ENCODE measurements around the gene ATP6V0A4.
"Not testable (repeated sequence)": the region's sequence is repeated elsewhere in the genome, so short reads cannot be mapped to it uniquely, and the experiment has no call there.

The ATP6V0A4 gene

DNA sequence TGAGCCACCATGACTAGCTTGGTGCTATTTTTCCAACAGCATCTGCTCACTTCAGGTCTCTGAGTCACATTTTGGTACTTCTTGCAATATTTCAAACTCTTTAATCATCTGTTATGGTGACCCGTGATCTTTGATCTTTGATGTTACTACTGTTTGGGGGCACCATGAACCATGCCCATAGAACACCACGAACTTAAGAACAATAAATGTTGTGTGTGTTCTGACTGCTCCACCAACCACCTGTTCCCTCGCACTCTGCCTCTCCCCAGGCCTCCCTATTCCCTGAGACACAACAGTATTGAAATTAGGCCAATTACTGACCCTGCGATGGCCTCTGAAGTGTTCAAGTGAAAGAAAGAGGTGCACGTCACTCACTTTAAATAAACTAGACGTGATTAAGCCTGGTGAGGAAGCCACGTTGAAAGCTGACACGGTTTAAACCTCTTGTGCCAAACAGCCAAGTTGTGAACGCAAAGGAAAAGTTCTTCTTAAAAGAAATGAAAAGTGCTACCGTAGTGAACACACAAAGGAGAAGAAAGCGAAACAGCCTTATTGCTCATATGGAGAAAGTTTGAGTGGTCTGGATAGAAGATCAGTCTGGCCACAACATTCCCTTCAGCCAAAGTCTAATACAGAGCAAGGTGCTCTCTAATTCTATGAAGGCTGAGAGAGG lies 27.2 kb upstream of the ATP6V0A4 start:
- H3K9ac ChIP-seq (ENCODE audit: low read length), result no peak overlapping the region

GRCh38 chr7:138822867-138823535 lies 25.0 kb upstream of the ATP6V0A4 start:
- Histone ChIP-seq H3K27ac (ENCODE audit: low read depth, low read length) (no peak overlapping the region), H3K36me3 (ENCODE audit: control insufficient read depth, insufficient read depth, low read length) (no peaks in the 10 kb centered on the region), H3K9ac (ENCODE audit: low read length) (no peak overlapping the region), H3K4me1 (ENCODE audit: control insufficient read depth, insufficient read depth, low read length) (no peaks in the 10 kb centered on the region), H3K27me3 (ENCODE audit: control insufficient read depth, insufficient read depth, low read length) (no peaks in the 10 kb centered on the region), H3K4me3 (ENCODE audit: low read length) (no peak overlapping the region)

More for the DNA sequence above, 27.2 kb upstream of the ATP6V0A4 start:
- no peaks in the 10 kb centered on the region for H3K27me3 ChIP-seq (ENCODE audit: control insufficient read depth, insufficient read depth, low read length)
- no peak overlapping the region for H3K4me3 ChIP-seq (ENCODE audit: low read length)
- H3K4me1 ChIP-seq (ENCODE audit: control insufficient read depth, insufficient read depth, low read length), result no peaks in the 10 kb centered on the region
- H3K36me3 ChIP-seq (ENCODE audit: control insufficient read depth, insufficient read depth, low read length), result no peaks in the 10 kb centered on the region
- no peak overlapping the region for H3K27ac ChIP-seq (ENCODE audit: low read depth, low read length)

- Histone ChIP-seq H3K36me3 (ENCODE audit: control insufficient read depth, insufficient read depth, low read length) (no peaks in the 10 kb centered on the region), H3K27me3 (ENCODE audit: control insufficient read depth, insufficient read depth, low read length) (no peaks in the 10 kb centered on the region), H3K27ac (ENCODE audit: low read depth, low read length) (no peak overlapping the region), H3K4me3 (ENCODE audit: low read length) (no peak overlapping the region), H3K9ac (ENCODE audit: low read length) (no peak overlapping the region), H3K4me1 (ENCODE audit: control insufficient read depth, insufficient read depth, low read length) (no peaks in the 10 kb centered on the region)
Observed at GRCh38 chr7:138821912-138822311, 23.9 kb upstream of the ATP6V0A4 start.

DNA sequence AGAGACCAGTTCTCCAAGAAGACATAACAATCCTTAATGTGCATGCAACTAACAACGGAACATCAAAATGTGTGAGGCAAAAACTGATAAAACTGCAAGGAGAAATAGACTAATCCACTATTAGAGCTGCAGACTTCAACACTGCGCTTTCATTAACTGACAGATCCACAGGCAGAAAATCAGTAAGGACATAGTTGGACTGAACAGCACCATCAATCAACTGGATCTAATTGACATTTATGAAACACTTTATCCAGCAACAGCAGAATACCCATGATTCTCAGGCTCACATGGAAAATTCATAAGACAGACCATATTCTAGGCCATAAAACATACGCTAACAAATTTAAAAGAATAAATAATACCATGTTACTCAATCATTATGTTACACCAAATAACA lies 21.6 kb upstream of the ATP6V0A4 start:
- H3K4me3 ChIP-seq (ENCODE audit: low read length), result no peak overlapping the region
- H3K4me1 ChIP-seq (ENCODE audit: control insufficient read depth, insufficient read depth, low read length), result no peaks in the 10 kb centered on the region
- H3K9ac ChIP-seq (ENCODE audit: low read length), result no peak overlapping the region
- H3K27ac ChIP-seq (ENCODE audit: low read depth, low read length), result no peak overlapping the region
- H3K27me3 ChIP-seq (ENCODE audit: control insufficient read depth, insufficient read depth, low read length), result no peaks in the 10 kb centered on the region
- H3K36me3 ChIP-seq (ENCODE audit: control insufficient read depth, insufficient read depth, low read length), result no peaks in the 10 kb centered on the region

DNA sequence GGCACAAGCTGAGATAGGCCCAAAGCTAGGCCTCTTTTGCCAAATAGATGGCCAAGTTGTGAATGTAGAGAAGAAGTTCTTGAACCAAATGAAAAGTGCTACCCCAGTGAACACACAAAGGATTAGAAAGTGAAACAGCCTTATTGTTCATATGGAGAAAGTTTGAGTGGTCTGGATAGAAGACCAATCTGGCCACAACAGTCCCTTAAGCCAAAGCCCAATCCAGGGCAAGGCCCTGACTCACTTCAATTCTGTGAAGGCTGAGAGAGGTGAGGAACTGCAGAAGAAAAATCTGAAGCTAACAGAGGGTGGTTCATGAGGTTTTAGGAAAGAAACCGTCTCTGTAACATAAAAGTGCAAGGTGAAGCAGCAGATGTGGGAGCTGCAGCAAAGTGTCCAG lies 18.7 kb upstream of the ATP6V0A4 start:
- Histone ChIP-seq H3K9ac (ENCODE audit: low read length) (no peak overlapping the region), H3K4me1 (ENCODE audit: control insufficient read depth, insufficient read depth, low read length) (no peaks in the 10 kb centered on the region), H3K36me3 (ENCODE audit: control insufficient read depth, insufficient read depth, low read length) (no peaks in the 10 kb centered on the region), H3K4me3 (ENCODE audit: low read length) (no peak overlapping the region), H3K27ac (ENCODE audit: low read depth, low read length) (no peak overlapping the region), H3K27me3 (ENCODE audit: control insufficient read depth, insufficient read depth, low read length) (no peaks in the 10 kb centered on the region)

GRCh38 chr7:138814816-138815332 lies 16.9 kb upstream of the ATP6V0A4 start:
- Histone ChIP-seq H3K9ac (ENCODE audit: low read length) (no peak overlapping the region), H3K27me3 (ENCODE audit: control insufficient read depth, insufficient read depth, low read length) (no peaks in the 10 kb centered on the region), H3K4me3 (ENCODE audit: low read length) (no peak overlapping the region), H3K4me1 (ENCODE audit: control insufficient read depth, insufficient read depth, low read length) (no peaks in the 10 kb centered on the region), H3K27ac (ENCODE audit: low read depth, low read length) (no peak overlapping the region), H3K36me3 (ENCODE audit: control insufficient read depth, insufficient read depth, low read length) (no peaks in the 10 kb centered on the region)

GRCh38 chr7:138813945-138814344 lies 15.9 kb upstream of the ATP6V0A4 start:
- Histone ChIP-seq H3K36me3 (ENCODE audit: control insufficient read depth, insufficient read depth, low read length) (no peaks in the 10 kb centered on the region), H3K9ac (ENCODE audit: low read length) (no peak overlapping the region), H3K27me3 (ENCODE audit: control insufficient read depth, insufficient read depth, low read length) (no peaks in the 10 kb centered on the region), H3K4me1 (ENCODE audit: control insufficient read depth, insufficient read depth, low read length) (no peaks in the 10 kb centered on the region), H3K4me3 (ENCODE audit: low read length) (no peak overlapping the region), H3K27ac (ENCODE audit: low read depth, low read length) (no peak overlapping the region)

DNA sequence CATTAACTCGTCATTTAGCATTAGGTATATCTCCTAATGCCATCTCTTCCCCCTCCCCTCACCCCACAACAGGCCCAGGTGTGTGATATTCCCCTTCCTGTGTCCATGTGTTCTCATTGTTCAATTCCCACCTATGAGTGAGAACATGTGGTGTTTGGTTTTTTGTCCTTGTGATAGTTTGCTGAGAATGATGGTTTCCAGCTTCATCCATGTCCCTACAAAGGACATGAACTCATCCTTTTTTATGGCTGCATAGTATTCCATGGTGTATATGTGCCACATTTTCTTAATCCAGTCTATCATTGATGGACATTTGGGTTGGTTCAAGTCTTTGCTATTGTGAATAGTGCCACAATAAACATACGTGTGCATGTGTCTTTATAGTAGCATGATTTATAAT lies 13.3 kb upstream of the ATP6V0A4 start:
- not testable (repeated sequence) for H3K4me3 ChIP-seq (ENCODE audit: low read length); H3K9ac ChIP-seq (ENCODE audit: low read length); H3K27ac ChIP-seq (ENCODE audit: low read depth, low read length); H3K36me3 ChIP-seq (ENCODE audit: control insufficient read depth, insufficient read depth, low read length); H3K27me3 ChIP-seq (ENCODE audit: control insufficient read depth, insufficient read depth, low read length); H3K4me1 ChIP-seq (ENCODE audit: control insufficient read depth, insufficient read depth, low read length)

- Histone ChIP-seq H3K27ac (ENCODE audit: low read depth, low read length) (no peak overlapping the region), H3K4me1 (ENCODE audit: control insufficient read depth, insufficient read depth, low read length) (no peaks in the 10 kb centered on the region), H3K36me3 (ENCODE audit: control insufficient read depth, insufficient read depth, low read length) (no peaks in the 10 kb centered on the region), H3K27me3 (ENCODE audit: control insufficient read depth, insufficient read depth, low read length) (no peaks in the 10 kb centered on the region), H3K9ac (ENCODE audit: low read length) (no peak overlapping the region), H3K4me3 (ENCODE audit: low read length) (no peak overlapping the region)
Observed at GRCh38 chr7:138809346-138809745, 11.3 kb upstream of the ATP6V0A4 start.

DNA sequence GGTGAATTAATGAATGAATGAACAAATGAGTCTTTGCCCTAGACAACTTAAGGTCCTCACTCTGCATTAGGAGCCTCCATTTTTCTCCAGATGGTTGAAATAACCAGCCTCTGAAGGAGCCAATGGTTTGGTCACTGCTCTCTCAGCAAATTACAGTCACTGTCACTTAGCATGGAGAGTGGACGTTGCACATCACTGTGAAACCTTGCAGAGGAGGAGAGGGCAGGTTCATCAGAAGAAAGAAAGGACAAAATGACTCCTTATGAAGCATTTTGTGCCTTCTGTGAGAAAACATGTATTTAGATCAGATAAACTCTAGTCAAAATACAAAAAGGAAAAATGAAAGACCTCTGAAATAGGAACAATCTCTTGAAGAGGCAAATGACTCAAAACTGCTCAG lies 6.6 kb upstream of the ATP6V0A4 start:
- no peaks in the 10 kb centered on the region for H3K36me3 ChIP-seq (ENCODE audit: control insufficient read depth, insufficient read depth, low read length)
- H3K27ac ChIP-seq (ENCODE audit: low read depth, low read length), result no peak overlapping the region
- H3K27me3 ChIP-seq (ENCODE audit: control insufficient read depth, insufficient read depth, low read length), result no peaks in the 10 kb centered on the region
- H3K4me1 ChIP-seq (ENCODE audit: control insufficient read depth, insufficient read depth, low read length), result no peaks in the 10 kb centered on the region
- no peak overlapping the region for H3K9ac ChIP-seq (ENCODE audit: low read length)
- no peak overlapping the region for H3K4me3 ChIP-seq (ENCODE audit: low read length)

DNA sequence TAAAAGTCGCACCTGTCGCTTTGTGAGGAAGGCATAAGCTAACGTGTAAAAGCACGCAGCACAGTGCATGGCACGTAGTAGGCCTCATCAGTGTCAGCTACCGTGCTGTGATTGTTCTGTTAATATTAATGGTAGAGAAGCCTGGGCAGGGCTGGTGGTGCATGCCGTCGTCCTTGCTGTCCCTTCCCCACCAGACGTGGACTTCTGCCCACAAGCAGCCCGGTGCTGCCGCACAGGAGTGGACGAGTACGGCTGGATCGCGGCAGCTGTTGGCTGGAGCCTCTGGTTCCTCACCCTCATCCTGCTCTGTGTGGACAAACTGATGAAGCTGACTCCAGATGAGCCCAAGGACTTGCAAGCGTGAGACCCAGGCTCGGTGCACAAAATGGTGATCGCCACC lies 4.7 kb upstream of the ATP6V0A4 start:
- Histone ChIP-seq H3K9ac (ENCODE audit: low read length) (no peak overlapping the region), H3K27ac (ENCODE audit: low read depth, low read length) (no peak overlapping the region), H3K4me1 (ENCODE audit: control insufficient read depth, insufficient read depth, low read length) (no peaks in the 10 kb centered on the region), H3K4me3 (ENCODE audit: low read length) (no peak overlapping the region), H3K27me3 (ENCODE audit: control insufficient read depth, insufficient read depth, low read length) (no peaks in the 10 kb centered on the region), H3K36me3 (ENCODE audit: control insufficient read depth, insufficient read depth, low read length) (no peaks in the 10 kb centered on the region)

DNA sequence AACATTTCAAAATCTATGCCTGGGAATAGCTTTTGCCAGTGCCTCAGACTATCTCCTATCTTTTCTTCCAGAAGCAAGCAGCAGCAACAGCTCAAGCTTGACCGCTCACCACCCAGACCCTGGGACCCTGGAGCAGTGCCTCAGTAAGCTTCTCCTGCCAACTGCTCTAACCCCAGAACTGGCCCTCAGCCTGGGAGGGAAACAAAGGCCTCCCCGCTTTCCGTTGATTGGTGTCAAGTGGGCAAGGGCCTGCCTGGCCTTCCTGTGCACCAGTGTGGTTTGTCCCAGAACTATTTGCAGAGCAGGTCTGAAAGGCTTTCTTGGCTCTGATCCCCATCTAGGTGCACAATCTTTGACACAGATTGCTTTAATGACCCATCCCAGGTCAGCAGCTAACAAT lies 3.3 kb upstream of the ATP6V0A4 start:
- Histone ChIP-seq H3K27ac (ENCODE audit: low read depth, low read length) (no peak overlapping the region), H3K4me1 (ENCODE audit: control insufficient read depth, insufficient read depth, low read length) (no peaks in the 10 kb centered on the region), H3K9ac (ENCODE audit: low read length) (no peak overlapping the region), H3K36me3 (ENCODE audit: control insufficient read depth, insufficient read depth, low read length) (no peaks in the 10 kb centered on the region), H3K4me3 (ENCODE audit: low read length) (no peak overlapping the region), H3K27me3 (ENCODE audit: control insufficient read depth, insufficient read depth, low read length) (no peaks in the 10 kb centered on the region)
